Activated CD8-positive, alpha-beta memory T cell treated with anti-CD3 and anti-CD28 coated beads for 4 hours (primary cell): Measurements from ENCODE around the gene SLC25A19.

Experiments
- DNase-seq, 2 donors: peaks; one replicate each; pipeline ENCODE4 v3.0.0-alpha.2; 2020; ENCODE audit warnings: low read depth in 2 of 2

SLC25A19 gene

DNA sequence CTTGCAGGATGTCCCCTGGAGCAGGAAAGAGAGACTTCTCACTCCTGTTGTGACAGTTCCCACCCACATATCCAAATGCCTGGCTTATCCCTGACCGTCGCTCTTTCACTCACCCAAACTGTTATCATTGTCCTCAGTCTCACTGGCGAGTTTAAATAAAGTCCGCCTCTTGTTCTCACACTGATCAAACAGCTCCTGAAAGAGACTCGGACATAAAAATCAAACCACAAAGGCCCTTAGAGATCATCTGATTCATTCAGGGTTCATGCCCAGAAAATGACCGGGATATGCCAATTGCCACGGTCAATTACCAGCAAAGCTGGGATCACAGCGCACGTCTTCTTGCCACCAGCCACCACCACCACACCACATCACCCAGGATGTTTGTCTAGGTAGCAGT lies 47.7 kb downstream of the SLC25A19 start:
- DNase-seq = no peak

DNA sequence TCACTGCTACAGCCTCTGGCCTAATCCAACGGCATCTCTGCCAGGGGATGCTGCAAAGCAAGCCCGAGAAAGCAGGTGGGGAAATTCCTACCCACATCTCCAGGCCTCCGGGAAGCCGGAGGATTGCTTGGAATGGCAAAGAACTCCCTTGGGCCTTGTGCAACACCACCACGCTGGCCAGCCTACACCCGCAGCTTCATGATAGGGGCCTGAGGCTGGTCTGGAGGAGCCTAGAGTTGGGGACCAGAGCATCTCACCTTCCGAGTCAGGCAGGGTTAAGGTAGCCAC lies 48.1 kb downstream of the SLC25A19 start:
- DNase-seq = no peak

DNA sequence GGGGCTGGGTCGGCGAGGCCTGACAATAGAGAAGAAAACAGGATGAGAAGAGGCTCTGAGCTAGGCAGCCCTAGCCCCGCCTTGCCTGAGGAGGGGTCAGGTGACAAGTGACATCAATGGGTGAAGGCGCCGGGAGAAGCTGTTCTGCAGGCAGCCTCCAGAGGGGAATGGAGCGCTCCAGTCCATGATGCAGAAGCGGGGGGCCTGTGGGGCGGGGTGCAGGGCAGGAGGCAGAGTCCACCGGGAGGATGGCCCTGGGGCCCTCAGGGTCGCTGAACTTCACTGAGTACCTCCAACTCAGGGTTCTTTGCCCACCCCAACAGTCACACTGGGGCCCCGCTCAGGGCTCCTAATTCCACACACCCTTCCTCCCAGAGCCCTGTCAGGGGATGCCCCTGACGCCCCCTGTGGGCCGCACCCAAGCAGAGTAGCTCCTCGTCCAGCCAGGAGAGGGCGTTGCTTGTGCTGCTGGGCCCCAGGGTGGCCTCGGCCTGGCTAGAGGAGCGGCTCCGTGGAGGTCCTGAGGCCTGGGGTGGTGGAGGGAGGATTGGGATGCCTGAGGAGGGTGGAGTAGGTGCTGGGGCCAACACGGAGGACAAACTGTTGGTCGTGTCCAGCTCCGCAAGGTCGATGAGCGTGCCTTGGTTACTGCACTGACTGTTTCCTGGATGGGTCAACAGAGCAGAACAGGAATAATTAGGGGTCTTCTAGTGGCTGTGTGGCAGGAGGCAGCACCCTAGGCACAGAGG lies 48.7 kb downstream of the SLC25A19 start:
- DNase-seq = no peak

DNA sequence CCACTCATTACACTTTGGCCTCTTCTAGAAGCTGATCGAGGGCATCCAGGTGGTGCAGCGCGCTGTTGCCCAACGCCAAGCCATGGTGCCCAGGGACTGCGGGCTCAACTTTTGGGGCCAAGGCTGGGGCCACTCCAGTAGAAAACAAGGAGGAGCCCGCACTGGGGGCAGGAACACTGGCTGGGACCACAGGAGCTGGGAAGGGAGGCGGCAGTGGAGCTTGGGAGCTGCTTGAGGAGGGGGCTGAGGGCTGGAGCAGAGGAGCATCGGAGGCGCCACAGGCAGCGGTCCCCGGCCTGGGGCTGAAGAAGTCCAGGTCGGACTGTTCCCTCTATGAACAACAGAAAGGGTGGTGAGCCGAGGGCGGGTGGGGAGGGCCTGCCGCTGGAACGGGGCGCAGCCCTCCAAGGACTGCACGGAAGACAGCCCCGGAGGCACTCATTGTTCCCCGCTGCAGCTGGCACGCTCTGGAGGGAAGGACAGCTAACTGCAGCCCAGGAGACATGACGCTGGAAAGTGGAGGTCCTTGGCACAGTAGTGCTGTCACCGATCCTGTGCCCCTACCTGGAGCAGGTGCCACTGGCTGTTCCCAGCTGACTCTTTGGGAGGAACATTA lies 49.3 kb downstream of the SLC25A19 start:
- DNase-seq = no peak

DNA sequence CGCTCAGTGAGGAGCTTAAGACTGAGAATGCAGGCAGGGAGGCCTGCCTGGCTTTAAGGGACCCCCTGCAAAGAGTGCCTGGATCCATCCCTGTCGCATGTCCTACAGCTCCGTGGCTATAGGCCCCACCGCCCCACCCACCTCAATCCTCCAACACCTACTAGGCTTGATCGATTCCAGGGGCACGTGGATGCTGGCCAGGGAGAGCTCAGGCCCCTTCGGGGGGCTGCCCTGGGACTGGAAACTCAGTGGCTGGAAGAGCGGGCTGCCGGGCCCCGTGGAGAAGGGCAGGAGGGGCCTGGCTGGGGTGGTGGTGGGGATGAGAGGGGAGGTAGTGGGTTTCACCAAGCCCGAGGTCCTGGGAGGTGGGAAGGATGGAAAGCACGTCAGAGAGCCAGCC lies 50.0 kb downstream of the SLC25A19 start:
- DNase-seq = no peak

DNA sequence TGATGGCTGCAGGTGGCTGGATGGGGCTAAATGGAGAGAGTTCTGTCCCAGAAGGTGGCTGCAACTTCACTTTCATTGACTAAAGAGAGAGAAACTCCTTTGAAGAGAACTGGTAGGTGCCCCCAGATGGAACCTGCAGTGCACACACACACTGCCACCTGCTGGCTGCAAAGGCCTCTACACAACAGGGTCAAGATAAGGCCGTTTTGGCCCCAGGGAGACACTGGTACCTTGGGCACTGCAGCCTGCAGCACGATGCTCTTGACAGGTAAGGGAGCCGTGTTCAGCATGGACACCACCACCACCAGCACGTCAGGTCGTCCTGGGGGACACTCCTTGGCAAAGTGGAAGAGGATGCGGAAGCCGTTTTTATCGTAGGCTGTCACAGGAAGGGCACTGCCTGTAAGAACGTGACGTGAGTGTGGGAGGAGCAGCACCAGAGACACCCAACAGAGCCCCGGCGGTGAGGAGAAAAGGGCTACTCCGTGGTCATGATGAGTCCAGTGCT lies 50.5 kb downstream of the SLC25A19 start:
- DNase-seq = peak in 1 of 2 donors; percentile 46

DNA sequence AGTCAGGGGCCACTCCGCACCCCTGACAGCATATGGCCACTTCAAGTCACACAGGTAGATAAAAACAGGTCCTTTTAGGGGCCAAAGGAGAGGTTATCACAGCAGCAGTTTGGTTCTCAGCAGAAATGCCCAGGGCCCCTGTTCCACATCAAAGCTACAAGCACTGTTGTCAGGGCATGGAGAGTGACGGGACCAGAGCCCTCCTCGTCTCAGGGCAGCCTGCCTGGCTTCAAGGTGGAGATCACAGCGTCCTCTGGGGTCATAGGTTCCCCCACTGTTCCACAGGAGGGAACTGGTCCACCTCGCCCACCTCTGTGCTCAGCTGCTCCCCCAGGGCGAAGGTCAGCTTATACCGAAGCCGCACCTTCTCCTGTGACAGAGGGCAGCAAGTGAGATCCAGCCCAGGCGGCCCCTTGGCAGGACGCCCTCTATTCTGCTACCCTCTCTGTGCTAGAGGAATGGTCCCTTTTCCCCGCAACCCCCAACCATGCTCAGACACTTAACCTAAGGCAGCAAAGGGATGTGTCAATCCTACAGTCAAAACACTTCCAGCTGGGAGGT lies 51.1 kb downstream of the SLC25A19 start:
- DNase-seq = no peak

DNA sequence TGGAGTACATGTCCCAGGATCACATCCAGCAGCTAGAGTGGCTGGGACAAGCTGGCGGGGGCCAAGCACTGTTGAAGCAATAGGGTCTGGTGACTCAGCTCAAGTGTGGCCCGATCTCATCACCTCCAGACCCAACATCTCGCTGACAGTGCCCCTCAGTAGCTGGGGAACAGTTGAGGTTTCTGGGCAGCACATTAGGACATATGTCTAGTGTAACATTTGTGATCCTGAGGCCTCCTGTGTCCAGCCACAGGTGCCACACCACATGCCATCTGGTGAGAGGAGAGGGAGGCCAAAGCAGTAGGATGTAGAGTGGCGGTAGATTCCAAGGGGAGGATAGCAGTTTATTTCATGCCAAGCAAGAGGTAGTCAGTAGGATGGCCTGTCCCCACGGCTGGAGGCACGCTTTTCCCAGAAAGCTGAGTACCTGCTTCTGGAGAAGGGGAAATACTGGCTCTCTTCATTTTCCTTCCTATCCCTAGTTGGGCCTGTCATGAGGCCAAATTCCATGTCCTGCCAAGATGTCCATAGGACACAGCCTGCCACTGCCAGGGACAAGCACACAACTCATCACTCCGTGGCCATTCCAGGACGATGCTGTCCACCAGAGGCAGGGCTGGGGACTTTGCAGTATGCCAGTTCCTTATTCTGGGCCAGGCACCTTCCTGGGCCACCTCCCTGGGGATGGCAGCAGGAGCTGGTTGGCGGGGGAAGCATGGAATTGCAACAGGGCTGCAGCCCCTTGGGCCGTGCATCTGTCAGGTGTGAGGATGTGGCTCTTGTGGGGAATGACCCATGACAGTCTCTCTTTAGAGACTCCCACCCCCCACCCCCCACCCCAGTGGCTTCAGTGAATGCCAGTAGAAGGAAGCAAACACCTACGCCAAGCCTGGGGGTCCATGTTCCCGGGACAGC lies 51.9 kb downstream of the SLC25A19 start:
- DNase-seq = no peak

DNA sequence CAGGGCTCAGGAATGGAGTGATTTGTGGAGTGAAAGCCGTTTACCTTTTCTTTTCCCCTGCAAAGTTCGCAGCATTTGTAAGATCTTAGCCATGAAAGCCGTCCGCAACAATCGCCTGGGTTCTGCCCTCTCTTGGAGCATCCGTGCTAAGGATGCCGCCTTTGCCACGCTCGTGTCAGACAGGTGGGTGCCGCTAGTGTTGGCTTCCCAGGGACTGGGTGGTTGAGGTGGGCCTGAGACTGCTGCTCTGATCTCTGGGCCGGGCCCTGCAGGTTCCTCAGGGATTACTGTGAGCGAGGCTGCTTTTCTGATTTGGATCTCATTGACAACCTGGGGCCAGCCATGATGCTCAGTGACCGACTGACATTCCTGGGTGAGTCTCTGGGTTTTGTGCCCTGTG lies 56.4 kb downstream of the SLC25A19 start:
- DNase-seq = no peak

DNA sequence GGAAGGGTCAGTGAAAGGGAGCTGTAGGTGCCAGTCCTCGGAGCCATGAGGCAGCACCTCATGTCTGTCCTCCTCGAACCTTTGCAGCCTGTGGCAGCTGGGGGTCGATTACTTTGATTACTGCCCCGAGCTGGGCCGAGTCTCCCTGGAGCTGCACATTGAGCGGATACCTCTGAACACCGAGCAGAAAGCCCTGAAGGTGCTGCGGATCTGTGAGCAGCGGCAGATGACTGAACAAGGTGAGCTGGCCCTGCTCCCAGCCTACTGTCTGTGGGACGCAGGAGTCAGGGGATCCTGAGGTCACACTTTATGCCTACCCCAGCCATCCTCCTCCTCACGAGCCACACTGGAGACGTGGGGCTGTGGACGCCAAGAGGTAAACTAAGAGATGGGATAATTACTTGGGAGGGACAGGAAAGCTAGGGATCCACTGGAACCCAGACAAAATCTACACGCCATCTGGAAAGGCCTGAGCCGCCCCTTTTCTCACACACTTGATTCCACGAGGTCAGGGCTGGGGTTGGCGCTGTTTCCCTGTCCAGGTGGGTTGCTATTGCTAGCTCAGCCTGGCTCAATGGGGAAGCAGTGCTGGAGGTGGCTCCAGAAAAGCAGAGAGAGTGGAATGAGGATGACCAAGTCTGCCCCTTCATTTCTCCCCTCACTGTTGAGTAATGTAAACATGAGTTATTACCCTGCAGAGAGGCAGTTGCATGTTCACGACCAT lies 57.3 kb downstream of the SLC25A19 start:
- no peak for DNase-seq

DNA sequence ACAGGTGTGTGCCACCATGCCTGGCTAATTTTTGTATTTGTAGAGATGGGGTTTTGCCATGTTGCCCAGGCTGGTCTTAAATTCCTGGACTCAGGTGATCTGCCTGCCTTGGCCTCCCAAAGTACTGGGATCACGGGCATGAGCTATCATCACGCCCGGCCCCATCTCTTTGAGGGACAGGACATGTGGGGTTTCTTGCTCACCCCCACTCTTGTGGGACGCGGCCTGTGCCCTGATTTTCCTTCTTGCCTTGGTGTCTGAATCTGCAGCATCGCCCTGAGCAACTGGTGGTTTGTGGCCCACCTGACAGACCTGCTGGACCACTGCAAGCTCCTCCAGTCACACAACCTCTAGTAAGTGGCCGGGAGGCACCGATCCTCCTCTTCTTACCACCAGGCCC lies 58.2 kb downstream of the SLC25A19 start:
- no peak for DNase-seq

DNA sequence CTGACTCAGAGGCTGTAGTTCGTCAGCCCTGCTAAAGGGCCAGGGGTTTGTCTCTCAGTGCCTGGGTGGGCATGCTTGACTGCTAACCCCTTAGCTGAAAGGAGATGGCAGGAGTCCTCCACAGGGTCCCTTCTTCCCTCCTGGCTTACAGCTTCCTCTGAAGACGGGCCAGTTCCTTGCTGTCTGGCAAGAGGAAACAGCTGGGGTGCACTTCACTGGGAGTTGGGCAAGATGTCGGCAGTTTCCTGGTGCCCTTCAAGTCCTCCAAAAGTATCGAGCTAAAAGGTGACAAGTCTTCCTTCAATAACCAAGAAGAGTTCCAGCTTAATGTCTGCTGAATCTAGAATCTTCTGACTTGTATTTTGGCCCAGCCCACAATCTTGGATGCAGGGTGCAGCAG lies 60.4 kb downstream of the SLC25A19 start:
- no peak for DNase-seq

DNA sequence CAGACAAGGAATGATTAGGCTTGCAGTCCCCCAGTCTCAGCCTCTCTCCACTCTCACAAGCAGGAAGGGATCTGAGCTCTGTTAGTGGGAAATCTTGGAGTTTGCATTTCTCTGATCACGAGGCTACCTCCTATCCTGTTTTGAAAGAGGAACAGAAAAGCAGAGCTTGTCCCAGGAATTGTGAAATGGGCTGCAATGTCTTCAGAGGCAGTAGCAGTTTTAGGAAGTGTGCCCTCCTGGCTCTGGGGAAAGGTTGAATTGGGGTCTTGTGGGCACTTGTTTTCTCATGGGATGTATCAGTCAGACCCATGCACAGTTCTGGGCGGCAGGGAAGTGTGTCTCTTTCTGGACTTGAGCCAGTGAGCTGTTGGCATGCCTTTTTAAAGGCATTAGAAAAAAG lies 60.9 kb downstream of the SLC25A19 start:
- DNase-seq = no peak

DNA sequence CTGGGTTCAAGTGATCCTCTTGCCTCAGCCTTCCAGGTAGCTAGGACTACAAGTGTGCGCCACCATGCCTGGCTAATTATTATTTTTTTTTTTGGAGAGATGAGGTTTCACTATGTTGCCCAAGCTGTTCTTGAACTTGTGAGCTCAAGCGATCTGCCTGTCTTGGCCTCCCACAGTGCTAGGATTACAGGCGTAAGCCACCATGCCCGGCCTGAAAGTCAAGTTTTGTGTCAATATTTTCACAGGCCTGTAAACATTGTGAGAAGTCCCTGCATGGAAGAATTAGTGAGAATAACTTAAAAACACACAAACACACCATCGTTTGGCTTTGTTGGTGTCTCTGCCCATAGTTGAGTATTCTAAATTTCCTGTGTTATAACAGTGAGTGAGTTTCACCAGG lies 61.5 kb downstream of the SLC25A19 start:
- DNase-seq = no peak

DNA sequence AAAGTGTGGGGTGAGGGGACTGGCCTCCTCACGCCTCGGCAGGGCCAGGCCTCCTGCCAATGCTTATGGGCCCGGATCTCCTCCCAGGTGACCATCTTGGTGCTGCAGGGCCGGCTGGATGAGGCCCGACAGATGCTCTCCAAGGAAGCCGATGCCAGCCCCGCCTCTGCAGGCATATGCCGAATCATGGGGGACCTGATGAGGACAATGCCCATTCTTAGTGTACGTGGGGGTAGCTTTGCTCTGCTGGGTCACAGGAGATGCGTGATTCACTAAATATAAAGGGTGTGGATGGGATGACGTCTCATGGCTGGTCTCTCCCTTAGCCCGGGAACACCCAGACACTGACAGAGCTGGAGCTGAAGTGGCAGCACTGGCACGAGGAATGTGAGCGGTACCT lies 64.2 kb downstream of the SLC25A19 start:
- no peak for DNase-seq
